Erythroblast (primary cell): Measurements from ENCODE around the gene IL6R.

Experiments used
- GATA1 ChIP-seq: IDR thresholded peaks from 2 replicates; pipeline ENCODE4 v1.6.1; 2011; ENCODE audit warnings: low read depth, mild to moderate bottlenecking, control low read depth, low read length, moderate library complexity
- POLR2A ChIP-seq: IDR thresholded peaks from 2 replicates; pipeline ENCODE4 v1.6.1; 2011; ENCODE audit warnings: mild to moderate bottlenecking, low read length

- TF ChIP-seq POLR2A (no peak), GATA1 (no peak)
Measured at GRCh38 chr1:154435599-154436200, 30.6 kb downstream of the IL6R start.
